COR-L47 (cell line): ENCODE measurements around the gene ZPBP.
"Not testable (repeated sequence)": the region's sequence is repeated elsewhere in the genome, so short reads cannot be mapped to it uniquely, and the experiment has no call there.

Source experiments
- DNase-seq: peaks from one replicate; lab custom pipeline; 2025; lab: John Stamatoyannopoulos, UW

ZPBP gene

GRCh38 chr7:50041165-50041564, 51.9 kb downstream of the ZPBP start:
- not testable (repeated sequence) for DNase-seq

GRCh38 chr7:50037086-50037485, 56.0 kb downstream of the ZPBP start:
- DNase-seq = no peak

- DNase-seq = no peak
Observed at GRCh38 chr7:50022991-50023390, 70.1 kb downstream of the ZPBP start.

DNA sequence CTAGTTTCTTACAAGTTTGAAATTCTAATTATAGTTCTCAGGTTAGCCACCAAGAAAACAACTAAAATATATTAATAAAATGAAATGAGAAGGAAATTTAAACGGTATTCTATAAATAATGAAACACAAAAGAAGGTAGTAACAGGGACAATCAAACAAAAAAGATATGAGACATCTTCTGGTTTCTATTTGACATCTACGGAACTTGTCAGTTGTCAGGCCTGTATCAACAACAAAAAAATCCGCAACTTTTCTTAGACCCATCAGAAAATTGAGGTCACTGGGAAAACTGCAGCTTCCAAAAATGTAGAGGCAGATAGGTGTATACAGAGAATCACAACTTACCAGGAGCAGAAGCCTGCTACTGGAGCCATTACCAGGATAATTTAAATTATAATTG, 70.6 kb downstream of the ZPBP start:
- DNase-seq = no peak

- no peak for DNase-seq
Observed at GRCh38 chr7:49995681-49996080, 97.4 kb downstream of the ZPBP start.

DNA sequence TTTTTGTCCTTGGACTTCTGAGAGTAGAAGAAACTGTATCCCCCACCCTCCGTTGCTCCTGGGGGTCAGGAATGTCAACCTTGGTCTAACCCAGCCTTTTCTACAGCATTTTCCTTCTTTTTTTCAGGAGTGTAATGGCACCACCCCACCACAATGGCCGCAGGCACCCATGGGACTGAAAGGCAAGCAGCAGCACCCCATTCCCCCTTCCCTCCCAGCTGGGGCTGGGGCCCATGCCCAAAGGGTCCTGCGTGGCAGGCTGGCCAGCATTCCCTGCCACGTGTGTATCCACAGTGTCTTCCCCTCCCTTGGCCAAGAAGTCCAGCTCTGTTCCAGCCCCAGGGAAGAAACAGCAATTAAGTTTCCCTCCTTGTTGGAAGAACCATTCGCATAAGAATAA, 106.9 kb downstream of the ZPBP start:
- DNase-seq = no peak

DNA sequence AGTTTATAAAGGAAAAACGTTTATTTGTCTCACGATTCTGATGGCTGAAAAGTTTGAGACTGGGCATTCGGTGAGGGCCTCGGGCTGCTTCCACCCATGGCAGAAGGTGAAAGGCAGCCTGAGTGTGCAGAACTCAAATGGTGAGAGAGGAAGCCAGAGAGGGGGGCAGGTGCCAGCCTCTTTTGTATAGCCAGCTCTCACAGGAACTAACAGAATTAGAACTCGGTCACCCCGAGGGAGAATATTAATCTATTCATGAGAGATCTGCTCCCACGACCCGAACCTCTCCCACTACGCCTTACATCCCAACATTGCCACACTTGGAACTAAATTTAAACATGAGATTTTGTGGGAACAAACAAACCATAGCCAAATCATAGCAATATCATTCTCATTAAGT, 112.6 kb downstream of the ZPBP start:
- DNase-seq = no peak

DNA sequence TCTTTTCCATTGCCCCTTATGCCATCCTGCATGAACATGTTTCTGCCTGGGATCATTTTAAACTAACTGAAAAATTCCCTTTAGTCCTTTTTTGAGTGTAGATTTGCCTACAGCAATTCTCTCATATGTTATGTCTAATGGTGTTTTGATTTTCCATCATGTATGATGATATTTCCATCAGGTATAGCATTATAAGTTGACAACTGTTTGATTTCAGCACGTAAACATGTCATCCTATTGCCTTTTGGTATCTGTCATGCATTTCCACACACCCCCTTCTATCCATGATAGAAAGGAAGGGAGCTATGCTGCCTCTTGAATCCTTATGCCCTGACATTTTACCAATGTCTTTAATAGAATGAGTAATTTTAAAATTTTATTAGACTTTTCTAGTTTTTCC, 116.8 kb downstream of the ZPBP start:
- DNase-seq = no peak

GRCh38 chr7:49974035-49974434, 119.0 kb downstream of the ZPBP start:
- no peak for DNase-seq

DNA sequence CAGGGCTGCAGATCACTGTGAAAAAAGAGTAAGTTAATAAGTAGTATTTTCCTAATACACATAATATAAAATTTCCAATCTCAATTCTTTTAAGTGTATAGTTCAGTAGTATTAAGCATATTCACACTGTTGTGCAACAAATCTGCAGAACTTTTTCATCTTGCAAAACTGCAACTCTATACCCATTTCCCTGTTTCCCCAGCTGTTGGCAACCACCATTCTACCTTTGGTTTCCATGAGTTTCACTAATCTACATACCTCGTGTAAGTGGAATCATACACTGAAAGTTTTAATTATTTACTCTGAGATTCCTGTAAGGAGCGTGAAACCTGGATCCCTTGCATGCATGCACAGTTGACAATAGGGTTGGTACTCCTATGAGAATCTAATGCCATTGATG, 155.4 kb downstream of the ZPBP start:
- no peak for DNase-seq

DNA sequence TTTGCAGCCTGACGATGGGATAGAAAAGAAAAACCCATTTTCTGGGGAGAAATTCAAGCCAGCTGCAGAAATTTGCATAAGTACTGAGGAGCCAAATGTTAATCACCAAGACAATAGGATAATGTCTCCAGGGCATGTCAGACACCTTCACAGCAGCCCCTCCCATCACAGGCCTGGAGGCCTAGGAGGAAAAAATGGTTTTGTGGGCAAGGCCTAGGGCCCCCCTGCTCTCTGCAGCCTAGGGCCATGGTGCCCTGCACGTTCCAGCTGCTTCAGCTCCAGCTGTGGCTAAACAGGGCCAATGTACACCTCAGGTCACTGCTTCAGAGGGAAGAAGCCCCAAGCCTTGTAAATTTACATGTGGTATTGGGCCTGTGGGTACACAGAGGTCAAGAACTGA, 161.4 kb downstream of the ZPBP start:
- DNase-seq = no peak

GRCh38 chr7:49928787-49929186, 164.3 kb downstream of the ZPBP start:
- no peak for DNase-seq

DNA sequence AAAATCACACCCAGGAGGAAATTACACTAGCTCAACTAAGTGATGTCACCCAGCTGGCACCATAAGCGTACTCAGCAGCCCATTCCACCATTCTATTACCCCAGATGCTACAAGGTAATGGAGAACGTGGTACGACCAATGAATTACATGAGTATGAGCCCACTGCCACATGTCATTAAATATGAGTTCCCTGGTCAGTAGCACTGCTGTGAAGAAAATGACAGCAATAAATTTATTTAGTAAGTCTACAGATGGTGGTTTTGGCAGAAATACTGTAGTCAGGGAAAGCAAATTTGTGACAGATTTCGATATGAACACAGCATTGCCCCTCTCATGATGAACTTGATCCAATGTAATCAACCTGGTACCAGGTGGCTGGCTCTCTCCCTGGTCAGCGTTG, 165.4 kb downstream of the ZPBP start:
- no peak for DNase-seq

- DNase-seq = no peak
Observed at GRCh38 chr7:49926720-49927119, 166.3 kb downstream of the ZPBP start.

DNA sequence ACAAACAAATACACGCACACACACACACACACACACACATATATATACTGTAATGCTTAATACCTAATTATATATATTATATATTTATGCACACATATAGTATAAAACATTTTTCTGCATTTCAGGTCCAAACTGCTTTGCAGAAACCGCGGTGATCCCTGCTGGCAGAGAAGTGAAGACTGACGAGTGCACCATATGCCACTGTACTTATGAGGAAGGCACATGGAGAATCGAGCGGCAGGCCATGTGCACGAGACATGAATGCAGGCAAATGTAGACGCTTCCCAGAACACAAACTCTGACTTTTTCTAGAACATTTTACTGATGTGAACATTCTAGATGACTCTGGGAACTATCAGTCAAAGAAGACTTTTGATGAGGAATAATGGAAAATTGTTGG, 181.1 kb downstream of the ZPBP start:
- no peak for DNase-seq

DNA sequence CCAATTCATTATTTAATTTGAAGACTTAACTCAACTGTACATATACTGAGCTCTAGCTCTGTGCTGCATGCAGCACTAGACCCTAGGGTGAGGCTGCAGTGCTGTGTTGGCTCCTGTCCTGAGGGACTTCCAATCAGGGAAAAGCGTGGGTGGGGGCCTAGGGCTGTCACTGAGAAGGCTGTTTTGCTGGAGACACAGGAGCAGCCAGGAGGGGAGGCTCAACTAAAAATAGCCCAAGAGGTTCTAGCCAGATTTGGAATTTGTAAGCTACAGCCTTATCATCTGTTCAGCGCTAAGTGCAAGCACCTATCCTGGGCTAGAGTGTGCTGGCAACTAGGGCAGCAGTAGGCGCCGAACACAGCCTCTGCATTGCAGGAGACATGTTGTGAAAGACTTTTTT, 198.5 kb downstream of the ZPBP start:
- DNase-seq = no peak

GRCh38 chr7:49893131-49893530, 199.9 kb downstream of the ZPBP start:
- no peak for DNase-seq

DNA sequence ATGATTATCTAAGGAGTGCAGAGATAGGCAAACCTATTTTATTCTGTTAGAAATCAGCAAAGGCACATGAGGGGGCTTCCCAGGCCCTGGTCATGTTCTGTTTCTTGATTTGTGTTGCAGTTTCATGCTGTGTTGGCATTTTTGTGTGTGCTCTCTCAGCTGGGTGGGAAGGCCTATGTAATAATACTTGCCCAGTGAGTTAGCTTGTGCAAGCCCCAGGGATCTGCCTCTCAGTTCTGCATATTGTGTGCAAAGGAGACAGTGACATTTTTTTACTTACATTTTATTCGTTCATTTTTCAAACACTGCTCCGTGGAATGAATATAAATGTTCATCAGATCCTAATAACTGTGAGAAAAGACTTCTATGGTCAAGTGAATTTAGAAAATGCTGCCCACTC, 200.6 kb downstream of the ZPBP start:
- no peak for DNase-seq
